ENCODE results near the gene DCUN1D1.

DCUN1D1 gene

GRCh38 chr3:182892226-182892625, 88.1 kb downstream of the DCUN1D1 start:
- DNase-seq (ENCODE audit: low read depth in 2 of 2) = no peak

DNA sequence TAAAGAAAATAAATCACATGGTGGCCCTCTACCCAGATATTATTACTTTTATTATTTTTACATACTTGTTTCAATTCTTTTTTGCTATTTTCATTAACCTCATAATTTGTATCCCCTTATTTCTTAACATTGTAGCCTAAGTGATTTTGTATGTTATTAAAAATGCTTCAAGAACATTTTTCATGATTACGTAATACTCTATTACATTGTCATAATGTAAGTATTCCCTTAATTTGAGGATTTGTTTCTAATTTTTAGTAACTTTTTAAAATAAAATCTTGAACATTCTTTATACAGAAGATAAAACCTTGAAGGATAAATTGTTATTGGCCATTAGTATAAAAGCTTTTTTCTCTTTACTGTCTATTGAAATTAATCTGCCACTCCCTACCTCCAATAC, 89.0 kb downstream of the DCUN1D1 start:
- DNase-seq (ENCODE audit: low read depth in 2 of 2) = no peak

GRCh38 chr3:182889948-182890629, 90.2 kb downstream of the DCUN1D1 start:
- DNase-seq (ENCODE audit: low read depth in 2 of 2) = no peak
